Ectodermal cell (in vitro differentiated cells): Measurements from ENCODE around the gene CBLIF.
"Not testable (repeated sequence)": the region's sequence is repeated elsewhere in the genome, so short reads cannot be mapped to it uniquely, and the experiment has no call there.

Experiments
- H3K27ac ChIP-seq: 2 replicates; pipeline ENCODE4 v1.7.0; 2013; ENCODE audit warnings: mild to moderate bottlenecking, low read depth, low read length; ENCODE audit not compliant: insufficient read depth, poor library complexity, severe bottlenecking
- H3K27me3 ChIP-seq: 2 replicates; pipeline ENCODE4 v1.7.0; 2013; ENCODE audit warnings: mild to moderate bottlenecking, low read length; ENCODE audit not compliant: insufficient read depth, control insufficient read depth, poor library complexity, severe bottlenecking
- H3K36me3 ChIP-seq: one replicate; pipeline ENCODE4 v1.7.0; 2013; ENCODE audit warnings: low read length; ENCODE audit not compliant: control insufficient read depth, insufficient read depth
- H3K4me1 ChIP-seq: one replicate; pipeline ENCODE4 v1.7.0; 2013; ENCODE audit warnings: low read length; ENCODE audit not compliant: control insufficient read depth, insufficient read depth
- H3K4me3 ChIP-seq: 2 replicates; pipeline ENCODE4 v1.7.0; 2013; ENCODE audit warnings: low read depth, low read length, control low read depth; ENCODE audit not compliant: insufficient read depth
- H3K9me3 ChIP-seq: 2 replicates; pipeline ENCODE4 v1.7.0; 2013; ENCODE audit warnings: mild to moderate bottlenecking, low read length, moderate library complexity; ENCODE audit not compliant: control insufficient read depth
- WGBS, 2 experiments: methylation state at CpG; one replicate each; pipeline ENCODE4 v1.1.7; 2013; ENCODE audit warnings: missing lambda C conversion rate in 2 of 2; 5-methylcytosine and 5-hydroxymethylcytosine counted together

The CBLIF gene

GRCh38 chr11:59801981-59802638 is 43.2 kb downstream of the CBLIF start:
- H3K36me3 ChIP-seq: peaks cover 9% of the 10 kb centered on the region
- H3K27ac ChIP-seq: no peak overlapping the region
- 76 to 77% methylated on average over 5 of the region's 5 CpGs for WGBS, 2 experiments
- H3K4me1 ChIP-seq: peaks cover 3% of the 10 kb centered on the region
- H3K9me3 ChIP-seq: no peaks in the 10 kb centered on the region
- no peak overlapping the region for H3K4me3 ChIP-seq
- H3K27me3 ChIP-seq: no peaks in the 10 kb centered on the region

- Histone ChIP-seq H3K9me3 (no peaks in the 10 kb centered on the region), H3K27me3 (no peaks in the 10 kb centered on the region), H3K27ac (no peak overlapping the region), H3K4me3 (no peak overlapping the region), H3K36me3 (peaks cover 1% of the 10 kb centered on the region), H3K4me1 (peaks cover 3% of the 10 kb centered on the region)
- 93 to 95% methylated on average over 2 of the region's 2 CpGs for WGBS, 2 experiments
Measured at GRCh38 chr11:59801160-59801706, 44.1 kb downstream of the CBLIF start.

GRCh38 chr11:59800390-59801025 is 44.8 kb downstream of the CBLIF start:
- no peaks in the 10 kb centered on the region for H3K36me3 ChIP-seq
- H3K4me1 ChIP-seq: peaks cover 3% of the 10 kb centered on the region
- 93 to 95% methylated on average over 7 of the region's 7 CpGs for WGBS, 2 experiments
- H3K4me3 ChIP-seq: no peak overlapping the region
- no peak overlapping the region for H3K27ac ChIP-seq
- no peaks in the 10 kb centered on the region for H3K27me3 ChIP-seq
- H3K9me3 ChIP-seq: no peaks in the 10 kb centered on the region

- Histone ChIP-seq H3K4me3 (no peak overlapping the region), H3K4me1 (no peaks in the 10 kb centered on the region), H3K36me3 (no peaks in the 10 kb centered on the region), H3K27me3 (no peaks in the 10 kb centered on the region), H3K9me3 (no peaks in the 10 kb centered on the region), H3K27ac (no peak overlapping the region)
- WGBS, 2 experiments: 90 to 93% methylated on average over 3 of the region's 3 CpGs
Measured at GRCh38 chr11:59794417-59794816, 50.9 kb downstream of the CBLIF start.

GRCh38 chr11:59792507-59792906 is 52.8 kb downstream of the CBLIF start:
- H3K36me3 ChIP-seq: no peaks in the 10 kb centered on the region
- H3K4me3 ChIP-seq: no peak overlapping the region
- no peaks in the 10 kb centered on the region for H3K4me1 ChIP-seq
- no peaks in the 10 kb centered on the region for H3K9me3 ChIP-seq
- WGBS, 2 experiments: 88 to 95% methylated on average over 1 of the region's 1 CpG
- no peak overlapping the region for H3K27ac ChIP-seq
- H3K27me3 ChIP-seq: no peaks in the 10 kb centered on the region

- Histone ChIP-seq H3K4me3 (no peak overlapping the region), H3K27me3 (no peaks in the 10 kb centered on the region), H3K27ac (no peak overlapping the region), H3K36me3 (no peaks in the 10 kb centered on the region), H3K9me3 (no peaks in the 10 kb centered on the region), H3K4me1 (no peaks in the 10 kb centered on the region)
- 90 to 97% methylated on average over 4 of the region's 4 CpGs for WGBS, 2 experiments
Measured at GRCh38 chr11:59791639-59792038, 53.7 kb downstream of the CBLIF start.

- 91 to 93% methylated on average over 3 of the region's 3 CpGs for WGBS, 2 experiments
- Histone ChIP-seq H3K36me3 (no peaks in the 10 kb centered on the region), H3K27ac (no peak overlapping the region), H3K4me3 (no peak overlapping the region), H3K9me3 (no peaks in the 10 kb centered on the region), H3K4me1 (no peaks in the 10 kb centered on the region), H3K27me3 (no peaks in the 10 kb centered on the region)
Measured at GRCh38 chr11:59787816-59788215, 57.5 kb downstream of the CBLIF start.

GRCh38 chr11:59787255-59787588 is 58.1 kb downstream of the CBLIF start:
- H3K9me3 ChIP-seq: no peaks in the 10 kb centered on the region
- H3K4me3 ChIP-seq: no peak overlapping the region
- H3K36me3 ChIP-seq: no peaks in the 10 kb centered on the region
- no peaks in the 10 kb centered on the region for H3K27me3 ChIP-seq
- WGBS, 2 experiments: 90 to 94% methylated on average over 4 of the region's 4 CpGs
- no peak overlapping the region for H3K27ac ChIP-seq
- no peaks in the 10 kb centered on the region for H3K4me1 ChIP-seq

- Histone ChIP-seq H3K9me3 (no peaks in the 10 kb centered on the region), H3K27ac (no peak overlapping the region), H3K27me3 (no peaks in the 10 kb centered on the region), H3K36me3 (no peaks in the 10 kb centered on the region), H3K4me1 (no peaks in the 10 kb centered on the region), H3K4me3 (no peak overlapping the region)
- WGBS, 2 experiments: 91 to 99% methylated on average over 4 of the region's 4 CpGs
Measured at GRCh38 chr11:59785818-59786217, 59.5 kb downstream of the CBLIF start.

GRCh38 chr11:59784441-59784840 is 60.9 kb downstream of the CBLIF start:
- not testable (repeated sequence) for H3K27me3 ChIP-seq, H3K4me3 ChIP-seq, H3K36me3 ChIP-seq, H3K9me3 ChIP-seq, H3K27ac ChIP-seq, H3K4me1 ChIP-seq
- 94% methylated on average over 5 of the region's 5 CpGs for WGBS, 2 experiments
